ENCODE measurements around the gene OR10J1.
"Not testable (repeated sequence)": the region's sequence is repeated elsewhere in the genome, so short reads cannot be mapped to it uniquely, and the experiment has no call there.

OR10J1 gene, protein sequence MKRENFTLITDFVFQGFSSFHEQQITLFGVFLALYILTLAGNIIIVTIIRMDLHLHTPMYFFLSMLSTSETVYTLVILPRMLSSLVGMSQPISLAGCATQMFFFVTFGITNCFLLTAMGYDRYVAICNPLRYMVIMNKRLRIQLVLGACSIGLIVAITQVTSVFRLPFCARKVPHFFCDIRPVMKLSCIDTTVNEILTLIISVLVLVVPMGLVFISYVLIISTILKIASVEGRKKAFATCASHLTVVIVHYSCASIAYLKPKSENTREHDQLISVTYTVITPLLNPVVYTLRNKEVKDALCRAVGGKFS

DNA sequence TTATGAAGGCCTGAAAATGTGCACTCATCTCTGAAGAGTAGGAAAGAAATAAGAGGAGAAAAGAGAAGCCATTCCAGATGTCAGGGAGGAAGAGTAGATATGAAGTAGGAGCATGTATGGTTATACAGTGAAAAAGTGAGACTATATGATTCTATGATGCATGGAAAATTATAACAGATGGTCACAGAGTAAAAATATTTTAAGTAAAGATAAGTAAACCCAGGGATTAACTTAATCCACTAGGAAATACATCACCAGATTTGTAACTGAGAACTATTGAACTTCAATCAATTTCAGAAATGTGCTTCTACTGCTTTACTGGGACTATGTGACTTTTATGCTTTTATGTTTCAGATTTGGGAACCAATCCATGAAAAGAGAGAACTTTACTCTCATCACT lies at the start of gene OR10J1:
Gene OR10J1, plus strand, starts transcription at position 301 of the 400 bp plus-strand sequence. Its CDS starts 70 bp downstream, at position 371.
- peaks cover 37% of the 10 kb centered on the region for H3K27me3 Mint-ChIP-seq

DNA sequence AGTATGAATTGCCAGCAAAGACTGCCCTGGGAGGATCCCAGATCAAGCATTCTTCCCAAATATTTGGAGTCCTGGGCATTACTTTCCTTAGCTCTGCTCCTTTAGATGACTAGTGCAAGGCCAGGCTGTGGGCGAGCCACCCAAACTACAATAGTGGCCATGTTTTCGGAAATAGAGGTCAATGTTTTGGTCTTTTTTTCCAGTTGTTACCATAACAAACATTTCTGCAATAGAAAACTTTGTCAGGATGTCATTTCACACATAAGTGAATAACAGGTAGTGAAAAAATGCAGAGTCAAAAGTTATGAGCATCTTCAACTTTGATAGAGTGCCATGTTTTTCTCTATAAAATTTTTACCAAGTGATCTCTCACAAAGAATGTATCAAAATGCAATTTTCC lies 32.7 kb upstream of the OR10J1 start:
- Mint-ChIP-seq H3K36me3 (no peaks in the 10 kb centered on the region), H3K4me3 (no peak overlapping the region), H3K4me1 (no peaks in the 10 kb centered on the region), H3K9me3 (peaks cover 4% of the 10 kb centered on the region), H3K27me3 (no peaks in the 10 kb centered on the region), H3K27ac (no peak overlapping the region)
- no peak for ATAC-seq

More for the DNA sequence above, at the start of gene OR10J1:
- H3K36me3 Mint-ChIP-seq: no peaks in the 10 kb centered on the region
- no peak for ATAC-seq
- no peak within 1 kb of the TSS for H3K4me3 Mint-ChIP-seq
- H3K9me3 Mint-ChIP-seq: no peaks in the 10 kb centered on the region
- peaks cover 8% of the 10 kb centered on the region for H3K4me1 Mint-ChIP-seq
- no peak within 1 kb of the TSS for H3K27ac Mint-ChIP-seq

DNA sequence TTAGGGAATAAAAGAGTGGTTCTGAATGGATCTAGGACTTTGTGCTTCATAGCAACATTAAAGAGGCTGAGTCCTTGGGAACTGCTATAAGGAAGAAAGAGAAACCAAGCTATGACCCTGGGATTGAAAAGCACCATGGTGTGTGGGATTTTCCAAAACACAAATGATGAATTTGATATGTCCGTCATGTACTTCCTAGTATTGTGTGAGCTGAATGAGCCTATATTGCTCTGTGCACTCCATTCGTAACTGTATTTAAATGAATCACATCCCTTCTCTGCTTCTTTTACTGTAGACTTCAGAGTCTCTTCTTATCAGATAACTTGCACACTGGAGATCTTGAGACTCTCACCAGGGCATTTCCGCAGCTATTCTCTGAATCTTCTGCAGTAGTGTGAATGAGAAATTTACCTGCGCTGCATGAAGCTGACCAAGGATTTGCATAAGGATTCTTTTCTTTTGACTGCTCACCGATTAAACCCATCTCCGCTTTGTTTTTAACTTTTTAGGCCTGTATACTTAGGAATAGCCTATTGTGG lies 30.6 kb upstream of the OR10J1 start:
- Mint-ChIP-seq H3K27ac (no peak overlapping the region), H3K27me3 (no peaks in the 10 kb centered on the region), H3K36me3 (no peaks in the 10 kb centered on the region), H3K4me3 (no peak overlapping the region), H3K9me3 (peaks cover 6% of the 10 kb centered on the region), H3K4me1 (no peaks in the 10 kb centered on the region)
- ATAC-seq: no peak

DNA sequence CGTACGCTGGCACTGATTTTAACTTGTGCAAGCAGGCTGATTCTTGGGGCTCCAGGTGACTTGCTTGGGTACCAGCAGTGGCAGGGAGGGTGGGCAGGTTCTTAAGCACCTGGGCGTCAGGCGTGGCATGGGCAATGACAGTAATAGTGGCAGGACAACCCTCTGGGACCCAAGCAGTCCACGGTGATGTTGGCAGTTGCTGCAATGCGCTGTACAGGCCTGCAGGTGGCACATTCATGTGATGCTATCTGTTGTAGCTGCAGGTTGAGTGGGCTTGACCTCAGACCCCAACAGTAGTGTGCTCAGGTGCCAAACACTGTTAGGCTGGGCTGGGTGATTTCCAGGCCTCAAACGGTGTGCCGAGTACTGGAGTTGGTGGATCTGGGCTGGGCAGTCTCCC lies 17.7 kb upstream of the OR10J1 start:
- no peaks in the 10 kb centered on the region for H3K4me1 Mint-ChIP-seq

DNA sequence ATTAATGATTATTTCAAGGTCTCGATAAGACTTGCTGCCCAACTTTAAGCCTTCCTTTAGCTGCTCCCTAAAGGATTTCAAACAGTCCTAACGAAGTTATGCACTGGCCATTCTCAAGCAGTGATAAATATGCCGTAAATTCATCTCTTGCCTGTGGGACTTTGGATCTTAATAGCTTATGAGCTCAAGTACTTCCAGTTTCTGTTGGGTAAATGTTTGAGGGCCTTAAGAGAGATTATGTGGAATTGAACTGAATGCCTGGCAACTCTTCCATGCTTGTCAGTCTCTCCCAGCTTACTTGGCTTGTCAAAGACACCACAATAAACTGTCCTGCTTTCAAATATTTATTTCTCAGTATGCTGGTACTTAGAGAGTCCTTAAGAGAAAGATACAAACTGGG lies 11.0 kb upstream of the OR10J1 start:
- H3K27ac Mint-ChIP-seq: no peak overlapping the region
- peaks cover 35% of the 10 kb centered on the region for H3K27me3 Mint-ChIP-seq
- H3K4me1 Mint-ChIP-seq: no peaks in the 10 kb centered on the region
- H3K4me3 Mint-ChIP-seq: no peak overlapping the region
- no peak for ATAC-seq
- H3K9me3 Mint-ChIP-seq: no peaks in the 10 kb centered on the region
- no peaks in the 10 kb centered on the region for H3K36me3 Mint-ChIP-seq

More for the DNA sequence above, 17.7 kb upstream of the OR10J1 start:
- peaks cover 7% of the 10 kb centered on the region for H3K36me3 Mint-ChIP-seq
- peaks cover 23% of the 10 kb centered on the region for H3K9me3 Mint-ChIP-seq
- no peak overlapping the region for H3K4me3 Mint-ChIP-seq
- H3K27ac Mint-ChIP-seq: no peak overlapping the region
- ATAC-seq: no peak
- H3K27me3 Mint-ChIP-seq: peaks cover 51% of the 10 kb centered on the region

DNA sequence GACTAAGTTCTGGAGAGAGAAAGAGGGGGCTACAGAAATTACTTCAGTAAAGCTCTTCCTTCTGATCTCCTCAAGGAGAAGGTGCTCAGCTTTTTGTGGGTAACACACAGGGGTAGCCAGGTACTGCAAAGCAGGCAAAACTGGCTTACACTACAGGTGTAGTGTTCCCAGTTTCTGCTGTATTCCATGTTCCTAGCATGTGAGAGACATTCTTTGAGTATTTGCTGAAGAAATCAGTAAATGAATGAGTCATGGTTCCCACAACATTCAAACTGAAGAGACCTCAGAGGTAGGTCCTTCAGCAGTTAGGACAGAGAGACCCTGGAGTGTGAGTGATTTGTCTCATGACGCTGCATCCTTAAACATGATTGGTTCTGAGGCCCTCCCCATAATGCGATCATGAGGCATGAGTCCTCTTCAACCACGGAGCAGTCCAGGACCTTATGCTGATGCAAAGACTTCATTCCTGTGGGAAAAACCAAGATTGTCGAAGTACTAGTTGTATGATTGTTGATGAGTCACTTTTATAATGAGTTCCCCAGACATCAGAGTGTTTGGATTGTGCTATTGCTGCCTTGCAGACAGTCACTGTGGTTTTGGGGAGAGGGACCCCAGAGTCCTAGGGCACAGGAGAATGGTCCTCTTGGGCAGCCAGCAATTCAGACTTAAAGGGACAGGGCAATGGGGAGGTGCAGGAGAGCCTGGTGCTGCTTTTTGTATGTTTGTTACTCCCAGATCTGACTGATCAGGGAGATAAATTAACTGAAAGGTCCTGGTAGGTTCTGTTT lies 10.3 kb upstream of the OR10J1 start:
- H3K27me3 Mint-ChIP-seq: peaks cover 27% of the 10 kb centered on the region
- no peak for ATAC-seq
- no peaks in the 10 kb centered on the region for H3K9me3 Mint-ChIP-seq
- no peaks in the 10 kb centered on the region for H3K36me3 Mint-ChIP-seq
- H3K4me3 Mint-ChIP-seq: no peak overlapping the region
- H3K27ac Mint-ChIP-seq: no peak overlapping the region
- no peaks in the 10 kb centered on the region for H3K4me1 Mint-ChIP-seq

DNA sequence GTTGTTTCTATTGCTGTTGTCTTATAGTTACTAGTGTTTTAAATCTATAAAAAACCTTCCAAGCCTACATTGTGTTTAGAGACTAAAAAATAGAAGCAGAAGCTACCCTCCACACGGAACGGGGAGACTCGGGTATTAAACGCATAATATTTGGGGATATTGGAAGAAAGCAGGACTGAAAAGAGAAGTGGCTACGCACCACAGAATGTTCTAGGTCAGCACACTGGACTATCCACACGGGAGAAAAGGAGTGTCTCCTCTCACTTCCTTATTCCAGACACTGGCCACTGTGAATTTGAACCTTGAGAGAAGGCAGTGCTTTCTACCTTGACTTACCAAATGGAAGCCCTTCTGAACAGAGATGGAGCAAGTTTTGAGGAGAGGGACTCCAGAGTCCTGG lies 8.5 kb upstream of the OR10J1 start:
- H3K4me3 Mint-ChIP-seq: no peak overlapping the region
- no peaks in the 10 kb centered on the region for H3K36me3 Mint-ChIP-seq
- no peak for ATAC-seq
- no peaks in the 10 kb centered on the region for H3K9me3 Mint-ChIP-seq
- H3K27me3 Mint-ChIP-seq: peaks cover 12% of the 10 kb centered on the region
- peaks cover under 1% of the 10 kb centered on the region for H3K4me1 Mint-ChIP-seq
- H3K27ac Mint-ChIP-seq: no peak overlapping the region

DNA sequence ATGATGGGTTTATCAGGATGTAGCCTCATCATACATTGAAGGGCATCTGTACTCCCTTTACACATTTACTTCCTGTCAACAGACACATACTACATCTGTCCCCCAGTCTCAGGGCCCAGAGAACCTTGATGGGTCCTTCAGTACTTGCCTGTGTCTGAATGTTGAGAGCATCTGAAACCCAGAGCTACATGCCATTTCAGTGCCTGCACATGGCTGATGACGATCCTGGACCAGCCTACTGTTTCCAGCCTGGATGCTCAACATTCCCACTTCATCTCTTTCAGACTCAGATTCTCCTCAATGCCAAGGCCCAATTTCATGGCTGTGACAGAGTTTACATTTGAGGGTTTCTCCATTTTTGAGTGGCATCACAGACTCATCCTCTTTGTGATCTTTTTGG lies 7.6 kb upstream of the OR10J1 start, which contains the start of gene OR10J4:
Gene OR10J4, plus strand, starts transcription at position 301 of the 400 bp plus-strand sequence.
- H3K36me3 Mint-ChIP-seq: no peaks in the 10 kb centered on the region
- H3K27me3 Mint-ChIP-seq: peaks cover 12% of the 10 kb centered on the region
- ATAC-seq: no peak
- H3K9me3 Mint-ChIP-seq: no peaks in the 10 kb centered on the region
- peaks cover 8% of the 10 kb centered on the region for H3K4me1 Mint-ChIP-seq
- H3K4me3 Mint-ChIP-seq: no peak within 1 kb of the TSS
- no peak within 1 kb of the TSS for H3K27ac Mint-ChIP-seq

DNA sequence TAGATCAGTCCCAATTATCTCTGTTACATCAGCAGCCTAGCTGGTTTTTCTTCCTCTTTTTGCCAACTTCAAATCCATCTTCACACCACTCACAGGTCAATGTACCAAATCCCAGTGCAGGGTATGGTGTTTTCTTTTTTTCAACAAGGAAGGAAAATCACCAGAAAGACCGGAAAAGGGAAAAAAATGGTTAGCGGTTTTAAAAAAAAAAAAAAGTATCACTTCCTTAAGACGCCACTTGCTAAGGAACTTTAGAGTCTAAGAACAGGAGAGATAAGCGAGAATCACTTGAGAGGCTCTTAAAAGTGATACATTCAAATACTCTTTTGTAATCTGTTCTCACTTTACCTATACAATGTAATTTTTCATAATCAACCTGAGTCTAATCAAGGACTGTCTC lies 3.1 kb upstream of the OR10J1 start:
- Mint-ChIP-seq H3K4me1 (peaks cover 8% of the 10 kb centered on the region), H3K27ac (no peak overlapping the region), H3K9me3 (no peaks in the 10 kb centered on the region), H3K36me3 (no peaks in the 10 kb centered on the region), H3K4me3 (no peak overlapping the region), H3K27me3 (peaks cover 44% of the 10 kb centered on the region)
- no peak for ATAC-seq

DNA sequence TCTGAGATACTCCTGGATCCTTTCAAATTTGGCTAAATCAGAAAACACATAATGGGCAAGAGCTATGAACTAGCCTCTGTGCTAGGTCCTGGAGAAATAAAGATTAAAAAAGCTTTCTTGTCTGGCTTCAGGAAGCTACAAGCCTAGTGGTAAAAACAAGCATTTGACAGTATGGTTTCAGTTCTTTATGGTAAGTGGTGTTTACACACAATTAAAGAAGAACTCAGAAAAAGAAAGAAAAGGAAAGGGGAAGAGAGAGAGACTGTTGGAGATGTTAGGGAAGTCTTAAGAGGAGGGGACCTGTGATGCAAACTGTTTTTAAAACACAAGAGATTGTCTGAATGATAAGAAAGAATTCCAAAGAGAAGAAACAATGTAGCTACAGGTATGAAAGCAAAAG lies 1.8 kb downstream of the OR10J1 start:
- Mint-ChIP-seq H3K9me3 (no peaks in the 10 kb centered on the region), H3K27ac (no peak overlapping the region), H3K27me3 (peaks cover 41% of the 10 kb centered on the region), H3K4me3 (no peak overlapping the region), H3K36me3 (no peaks in the 10 kb centered on the region), H3K4me1 (peaks cover 5% of the 10 kb centered on the region)
- ATAC-seq: no peak

DNA sequence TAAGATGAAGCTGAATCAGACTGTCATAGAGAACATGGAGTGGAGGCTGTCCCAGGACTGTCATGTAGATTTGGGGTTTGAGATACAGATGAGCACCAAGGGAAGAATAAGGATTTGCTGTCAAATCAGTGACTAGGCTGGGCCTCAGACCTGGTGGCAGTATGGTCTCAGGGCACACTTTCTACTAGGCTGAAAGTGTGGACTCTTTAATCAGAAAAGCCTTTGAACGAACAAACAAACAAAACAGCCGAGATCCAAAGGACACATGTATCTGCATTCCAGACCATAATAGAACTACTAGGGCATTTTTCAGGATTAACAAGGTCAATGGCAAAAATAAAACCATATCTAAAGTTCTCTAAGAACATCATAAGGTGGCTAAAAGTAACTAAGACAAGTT lies 2.9 kb downstream of the OR10J1 start:
- ATAC-seq: no peak
- Mint-ChIP-seq H3K36me3 (no peaks in the 10 kb centered on the region), H3K27ac (no peak overlapping the region), H3K27me3 (peaks cover 43% of the 10 kb centered on the region), H3K4me1 (no peaks in the 10 kb centered on the region), H3K9me3 (no peaks in the 10 kb centered on the region), H3K4me3 (no peak overlapping the region)

DNA sequence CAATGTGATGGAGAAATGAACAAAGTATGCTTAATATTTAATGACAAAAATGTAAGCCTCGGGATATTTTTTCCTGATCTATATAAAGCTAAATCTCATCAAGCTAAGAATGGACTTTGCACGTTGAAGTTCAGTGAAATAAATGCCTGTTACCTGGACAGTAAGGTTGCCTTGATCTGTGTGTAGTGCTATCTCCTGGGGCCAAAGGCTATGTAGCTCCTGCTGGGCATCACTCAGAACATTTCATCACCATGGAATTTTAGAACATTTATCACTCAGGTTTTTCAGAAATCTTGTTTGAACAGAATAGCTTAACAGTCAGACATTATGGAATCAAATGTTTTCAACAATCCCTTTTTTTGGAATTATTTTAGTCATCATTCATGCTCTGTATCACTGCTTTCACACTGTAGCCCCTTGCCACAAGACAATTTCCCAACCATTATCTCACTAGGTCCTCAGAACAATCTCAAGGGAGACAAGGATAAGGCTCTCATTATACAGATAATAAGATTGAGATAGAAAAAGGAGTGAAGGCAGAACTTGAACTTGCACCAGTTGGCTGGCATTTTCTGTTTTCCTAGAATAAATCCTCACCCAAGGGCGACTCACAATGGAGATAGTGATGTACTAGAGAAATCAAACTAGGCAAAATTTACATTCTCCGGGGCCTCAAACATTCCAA lies 3.7 kb downstream of the OR10J1 start:
- Mint-ChIP-seq H3K27ac (no peak overlapping the region), H3K4me1 (no peaks in the 10 kb centered on the region), H3K9me3 (peaks cover 5% of the 10 kb centered on the region), H3K27me3 (peaks cover 44% of the 10 kb centered on the region), H3K4me3 (no peak overlapping the region), H3K36me3 (no peaks in the 10 kb centered on the region)
- no peak for ATAC-seq

DNA sequence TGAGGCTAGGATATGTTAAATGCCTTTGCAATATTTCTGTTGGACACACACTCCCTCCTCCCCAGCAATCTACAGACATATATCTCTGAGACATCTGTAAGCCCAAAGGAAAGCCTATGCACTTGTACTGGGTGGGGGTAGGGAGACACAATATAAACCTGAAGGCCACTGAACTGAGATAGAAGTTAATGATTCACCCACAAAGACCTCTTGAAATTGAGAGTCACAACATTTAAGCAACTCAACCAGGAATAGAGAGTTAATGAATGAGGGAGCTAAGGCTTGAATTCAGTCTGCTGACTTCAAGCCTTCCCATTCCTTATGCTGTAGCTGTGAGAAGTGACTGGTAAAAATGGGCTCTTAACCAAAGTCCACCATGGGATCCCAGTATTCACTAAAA lies 5.0 kb downstream of the OR10J1 start:
- peaks cover 39% of the 10 kb centered on the region for H3K27me3 Mint-ChIP-seq
- no peak for ATAC-seq
- H3K27ac Mint-ChIP-seq: no peak overlapping the region
- H3K9me3 Mint-ChIP-seq: peaks cover 11% of the 10 kb centered on the region
- no peaks in the 10 kb centered on the region for H3K4me1 Mint-ChIP-seq
- no peaks in the 10 kb centered on the region for H3K36me3 Mint-ChIP-seq
- H3K4me3 Mint-ChIP-seq: no peak overlapping the region

DNA sequence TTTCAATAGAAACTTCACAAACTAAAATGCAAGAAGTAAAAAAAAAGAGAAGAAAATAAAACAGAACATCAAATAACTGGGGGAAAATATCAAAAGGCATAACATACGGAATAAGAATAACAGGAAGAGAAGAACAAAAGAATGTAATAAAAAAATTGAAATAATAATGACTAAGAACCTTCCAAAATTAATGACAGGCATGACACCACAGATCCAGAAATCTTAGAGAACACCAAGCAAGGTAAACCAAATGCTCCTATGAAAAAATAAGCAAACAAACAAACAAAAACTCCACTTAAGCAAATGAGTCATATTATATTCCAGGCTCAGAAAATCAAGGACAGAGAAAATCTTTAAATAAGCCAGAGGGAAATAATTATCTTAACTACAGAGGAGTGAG lies 8.7 kb downstream of the OR10J1 start:
- no peak for ATAC-seq
- no peaks in the 10 kb centered on the region for H3K36me3 Mint-ChIP-seq
- H3K9me3 Mint-ChIP-seq: peaks cover 11% of the 10 kb centered on the region

DNA sequence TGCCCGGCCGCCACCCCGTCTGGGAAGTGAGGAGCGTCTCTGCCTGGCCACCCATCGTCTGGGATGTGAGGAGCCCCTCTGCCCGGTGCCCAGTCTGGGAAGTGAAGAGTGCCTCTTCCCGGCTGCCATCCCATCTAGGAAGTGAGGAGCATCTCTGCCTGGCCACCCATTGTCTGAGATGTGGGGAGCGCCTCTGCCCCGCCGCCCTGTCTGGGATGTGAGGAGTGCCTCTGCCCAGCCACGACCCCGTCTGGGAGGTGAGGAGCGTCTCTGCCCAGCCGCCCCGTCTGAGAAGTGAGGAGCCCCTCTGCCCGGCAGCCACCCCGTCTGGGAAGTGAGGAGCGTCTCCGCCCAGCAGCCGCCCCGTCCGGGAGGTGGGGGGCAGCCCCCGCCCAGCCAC lies 10.1 kb downstream of the OR10J1 start:
- ATAC-seq, H3K27ac Mint-ChIP-seq, H3K36me3 Mint-ChIP-seq, H3K4me3 Mint-ChIP-seq, H3K4me1 Mint-ChIP-seq: not testable (repeated sequence)
- H3K27me3 Mint-ChIP-seq: peaks cover 17% of the 10 kb centered on the region
- H3K9me3 Mint-ChIP-seq: peaks cover 16% of the 10 kb centered on the region

More for the DNA sequence above, 8.7 kb downstream of the OR10J1 start:
- Mint-ChIP-seq H3K27ac (no peak overlapping the region), H3K27me3 (peaks cover 17% of the 10 kb centered on the region), H3K4me1 (no peaks in the 10 kb centered on the region), H3K4me3 (no peak overlapping the region)
